ENCODE measurements around the gene CXCL8.
"Not testable (repeated sequence)": the region's sequence is repeated elsewhere in the genome, so short reads cannot be mapped to it uniquely, and the experiment has no call there.

Gene CXCL8

GRCh38 chr4:73744203-73744602 is 3.8 kb downstream of the CXCL8 start:
- DNase-seq = no peak

- DNase-seq = no peak
Measured at GRCh38 chr4:73750730-73751129, 10.4 kb downstream of the CXCL8 start.

- DNase-seq = no peak
Measured at GRCh38 chr4:73751166-73751565, 10.8 kb downstream of the CXCL8 start.

- no peak for DNase-seq
Measured at GRCh38 chr4:73751830-73752229, 11.5 kb downstream of the CXCL8 start.

GRCh38 chr4:73752424-73752823 is 12.1 kb downstream of the CXCL8 start:
- DNase-seq = no peak

GRCh38 chr4:73753215-73753614 is 12.8 kb downstream of the CXCL8 start:
- DNase-seq = no peak

GRCh38 chr4:73754934-73755333 is 14.6 kb downstream of the CXCL8 start:
- DNase-seq = no peak

- DNase-seq = no peak
Measured at GRCh38 chr4:73759357-73759756, 19.0 kb downstream of the CXCL8 start.

- DNase-seq = no peak
Measured at GRCh38 chr4:73761856-73762255, 21.5 kb downstream of the CXCL8 start.

GRCh38 chr4:73762409-73762808 is 22.0 kb downstream of the CXCL8 start:
- DNase-seq = no peak

- no peak for DNase-seq
Measured at GRCh38 chr4:73763877-73764276, 23.5 kb downstream of the CXCL8 start.

GRCh38 chr4:73764513-73764912 is 24.1 kb downstream of the CXCL8 start:
- no peak for DNase-seq

- no peak for DNase-seq
Measured at GRCh38 chr4:73765296-73765695, 24.9 kb downstream of the CXCL8 start.

GRCh38 chr4:73770917-73771316 is 30.5 kb downstream of the CXCL8 start:
- DNase-seq = no peak

- DNase-seq = no peak
Measured at GRCh38 chr4:73772363-73772762, 32.0 kb downstream of the CXCL8 start.

- not testable (repeated sequence) for DNase-seq
Measured at GRCh38 chr4:73774406-73774805, 34.0 kb downstream of the CXCL8 start.

GRCh38 chr4:73776321-73776729 is 36.0 kb downstream of the CXCL8 start:
- DNase-seq = peak; percentile 25

- DNase-seq = no peak
Measured at GRCh38 chr4:73777612-73778011, 37.2 kb downstream of the CXCL8 start.

- DNase-seq = no peak
Measured at GRCh38 chr4:73780243-73780642, 39.9 kb downstream of the CXCL8 start.

GRCh38 chr4:73780834-73781233 is 40.5 kb downstream of the CXCL8 start:
- no peak for DNase-seq

- DNase-seq = no peak
Measured at GRCh38 chr4:73788411-73788810, 48.0 kb downstream of the CXCL8 start.
